ENCODE results near the gene BATF2. TPM values are rescaled to one million over a fixed set of nuclear protein-coding genes. Genes with fewer than 3 reads are reported as not detected.
"Not testable (repeated sequence)": the region's sequence is repeated elsewhere in the genome, so short reads cannot be mapped to it uniquely, and the experiment has no call there.

The BATF2 gene, protein sequence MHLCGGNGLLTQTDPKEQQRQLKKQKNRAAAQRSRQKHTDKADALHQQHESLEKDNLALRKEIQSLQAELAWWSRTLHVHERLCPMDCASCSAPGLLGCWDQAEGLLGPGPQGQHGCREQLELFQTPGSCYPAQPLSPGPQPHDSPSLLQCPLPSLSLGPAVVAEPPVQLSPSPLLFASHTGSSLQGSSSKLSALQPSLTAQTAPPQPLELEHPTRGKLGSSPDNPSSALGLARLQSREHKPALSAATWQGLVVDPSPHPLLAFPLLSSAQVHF
- polyA plus RNA-seq = 1 to 10 TPM; 1.2 to 7.4 (median 5.5) TPM

- no peak within 1 kb of the TSS for H3K27ac ChIP-seq (ENCODE audit: low read depth, low read length)
- 13 to 24% (median 19%) methylated on average over 9 of the region's 9 CpGs for WGBS, 3 donors
These were observed at the start of gene BATF2 for GRCh38 chr11:64996710-64997380. TSS of gene BATF2 (minus strand) at chr11:64996971. CDS start at chr11:64996914, 57 bp downstream.

DNA sequence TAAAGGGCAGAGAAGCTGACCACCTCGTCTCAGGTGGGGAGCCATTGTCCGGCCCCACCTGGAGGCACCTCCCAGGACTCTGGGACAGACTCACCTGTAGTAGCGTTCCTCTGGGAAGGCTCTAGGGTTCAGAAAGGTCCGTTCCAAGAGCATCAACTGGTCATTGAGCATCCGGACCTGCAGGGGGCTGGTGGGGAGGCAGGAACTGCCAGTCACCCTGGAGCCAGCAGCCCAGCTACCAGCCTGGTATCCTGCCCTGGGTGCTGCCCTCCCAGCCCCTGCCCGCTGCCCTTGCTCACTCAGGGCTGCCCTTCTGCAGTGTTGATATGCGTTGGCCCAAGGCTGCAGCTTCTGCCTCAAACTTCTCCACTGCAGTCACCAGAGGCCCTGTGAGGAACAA lies 49.0 kb upstream of the BATF2 start:
- no peak overlapping the region for H3K27ac ChIP-seq (ENCODE audit: low read depth, low read length)
- 84 to 88% (median 87%) methylated on average over 7 of the region's 7 CpGs for WGBS, 3 donors

DNA sequence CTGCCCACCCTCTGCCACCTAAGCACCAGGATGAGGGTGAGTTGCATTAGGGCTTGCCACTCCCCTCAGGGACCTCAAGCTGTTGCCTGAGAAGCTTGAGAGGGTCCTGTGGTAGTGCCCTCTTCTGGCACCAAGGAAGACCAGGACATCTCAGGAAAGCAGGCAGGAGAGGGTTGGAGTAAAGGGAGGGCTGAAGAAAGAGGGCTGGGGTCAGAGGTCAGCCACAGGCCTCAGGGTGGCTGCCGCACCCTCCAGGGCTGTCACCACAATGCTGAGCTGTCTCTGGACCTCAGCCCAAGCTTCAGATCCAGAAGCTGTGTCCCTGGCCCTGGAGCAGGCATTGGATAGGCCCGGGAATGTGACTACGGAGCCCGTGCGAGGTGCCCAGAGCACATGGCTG lies 48.3 kb upstream of the BATF2 start:
- H3K27ac ChIP-seq (ENCODE audit: low read depth, low read length) = no peak overlapping the region
- 87 to 96% (median 94%) methylated on average over 5 of the region's 5 CpGs for WGBS, 3 donors

DNA sequence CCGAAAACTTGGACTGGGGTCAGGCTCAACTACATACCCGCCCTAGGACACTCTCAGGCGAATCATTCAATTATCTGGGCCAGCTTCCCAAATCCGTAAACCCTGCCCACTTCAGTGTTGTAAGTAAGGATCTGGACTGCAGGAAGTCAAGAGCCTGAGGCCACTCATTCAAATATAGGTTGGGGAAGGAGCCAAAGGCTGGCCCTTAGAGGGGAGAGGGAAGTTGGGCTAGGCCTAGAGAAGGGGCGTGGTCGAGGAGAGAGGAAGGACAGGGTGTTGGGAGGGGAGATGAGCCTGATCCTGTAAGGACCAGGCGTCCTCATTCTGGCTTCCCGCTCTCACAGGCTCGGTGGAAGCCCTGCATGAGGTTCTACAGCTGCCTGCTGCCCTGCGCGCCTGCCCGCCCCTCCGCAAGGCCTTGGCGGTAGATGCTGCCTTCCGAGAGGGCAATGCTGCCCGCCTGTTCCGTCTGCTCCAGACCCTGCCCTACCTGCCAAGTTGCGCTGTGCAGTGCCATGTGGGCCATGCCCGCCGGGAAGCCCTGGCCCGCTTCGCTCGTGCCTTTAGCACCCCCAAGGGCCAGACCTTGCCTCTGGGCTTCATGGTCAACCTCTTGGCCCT lies 47.2 kb upstream of the BATF2 start:
- 68 to 88% (median 72%) methylated on average over 19 to 23 of the region's 23 CpGs for WGBS, 3 donors
- no peak overlapping the region for H3K27ac ChIP-seq (ENCODE audit: low read depth, low read length)

- no peak overlapping the region for H3K27ac ChIP-seq (ENCODE audit: low read depth, low read length)
These were observed 46.1 kb upstream of the BATF2 start for GRCh38 chr11:65042891-65043290.

GRCh38 chr11:65040847-65041622 lies 44.3 kb upstream of the BATF2 start, which contains the start of gene SAC3D1:
TSS of gene SAC3D1 (plus strand) at chr11:65041210. CDS start at chr11:65041293, 83 bp downstream.
- no peak within 1 kb of the TSS for H3K27ac ChIP-seq (ENCODE audit: low read depth, low read length)
- WGBS, 3 donors = 0% methylated on average over 65 to 91 of the region's 91 CpGs

More at GRCh38 chr11:65042891-65043290, 46.1 kb upstream of the BATF2 start:
- 91 to 94% (median 92%) methylated on average over 6 of the region's 6 CpGs for WGBS, 3 donors

DNA sequence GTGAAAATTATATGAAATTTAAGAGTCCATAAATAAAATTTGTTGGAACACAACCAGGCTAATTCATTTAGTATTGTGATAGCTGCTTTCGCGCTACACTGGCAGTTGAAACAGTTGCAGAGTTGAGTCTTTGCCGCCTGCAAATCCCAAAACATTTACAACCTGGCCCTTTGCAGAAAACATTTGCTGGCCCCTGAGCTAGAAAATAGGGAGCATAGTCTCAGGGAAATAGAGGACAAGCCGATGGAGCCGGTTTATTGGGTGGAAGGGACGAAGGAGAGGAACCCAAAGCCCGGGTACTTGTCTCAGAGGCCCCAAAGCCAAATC lies 43.7 kb upstream of the BATF2 start:
- WGBS, 3 donors = 11 to 21% (median 19%) methylated on average over 7 of the region's 7 CpGs
- H3K27ac ChIP-seq (ENCODE audit: low read depth, low read length) = no peak overlapping the region

- 41 to 89% (median 77%) methylated on average over 6 of the region's 6 CpGs for WGBS, 3 donors
- H3K27ac ChIP-seq (ENCODE audit: low read depth, low read length) = no peak overlapping the region
These were observed 40.2 kb upstream of the BATF2 start for GRCh38 chr11:65036931-65037330.

GRCh38 chr11:65035579-65035978 lies 38.8 kb upstream of the BATF2 start:
- 71 to 82% (median 73%) methylated on average over 11 of the region's 11 CpGs for WGBS, 3 donors
- no peak overlapping the region for H3K27ac ChIP-seq (ENCODE audit: low read depth, low read length)

- 67 to 100% (median 96%) methylated on average over 2 of the region's 2 CpGs for WGBS, 3 donors
- no peak overlapping the region for H3K27ac ChIP-seq (ENCODE audit: low read depth, low read length)
These were observed 37.7 kb upstream of the BATF2 start for GRCh38 chr11:65034423-65034822.

GRCh38 chr11:65032216-65032615 lies 35.4 kb upstream of the BATF2 start:
- 82 to 86% (median 83%) methylated on average over 13 of the region's 13 CpGs for WGBS, 3 donors
- no peak overlapping the region for H3K27ac ChIP-seq (ENCODE audit: low read depth, low read length)

DNA sequence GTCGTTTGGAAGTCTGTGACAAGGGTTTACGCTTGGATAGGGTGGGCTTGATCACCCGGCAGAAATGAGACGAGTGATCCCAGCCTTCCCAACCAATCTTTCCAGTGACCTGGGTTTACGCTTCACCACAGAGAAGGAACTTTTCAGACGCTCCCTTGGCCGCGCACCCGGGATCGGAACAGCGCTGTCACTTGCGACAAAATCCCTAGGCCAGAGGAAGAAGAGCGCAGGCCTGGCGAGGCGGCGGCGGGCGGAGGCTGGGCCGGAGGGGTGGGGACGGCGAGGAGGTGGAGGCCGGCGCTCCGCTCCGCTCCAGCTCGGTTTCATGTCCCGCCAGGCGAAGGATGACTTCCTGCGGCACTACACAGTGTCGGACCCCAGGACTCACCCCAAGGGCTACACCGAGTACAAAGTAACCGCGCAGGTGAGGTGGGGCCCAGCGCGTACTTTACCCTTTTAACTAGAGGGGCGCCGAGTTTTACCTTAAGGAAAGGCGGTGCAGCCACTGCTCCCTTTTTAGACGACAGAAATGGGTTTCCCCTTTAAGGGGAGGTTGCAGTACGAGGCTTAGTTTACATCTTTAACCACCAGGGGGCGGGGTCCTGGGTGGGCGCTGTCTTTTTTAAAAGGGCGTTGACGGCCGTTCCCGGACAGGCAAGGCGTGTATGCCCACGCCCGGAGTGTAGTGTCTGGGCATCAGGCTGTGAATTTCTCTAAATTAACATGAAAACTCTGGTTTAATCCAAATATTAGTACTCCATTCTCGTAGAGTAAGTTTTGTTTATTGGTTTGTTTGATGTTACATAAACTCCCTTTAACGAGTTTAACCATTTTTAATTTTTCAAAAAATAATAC lies 30.7 kb upstream of the BATF2 start, which contains the start of gene SNX15:
SNX15 (plus strand) TSS at position 227 of the 855 bp plus-strand sequence; CDS start at position 326, 99 bp downstream.
- 1% methylated on average over 51 of the region's 51 CpGs for WGBS, 3 donors
- H3K27ac ChIP-seq (ENCODE audit: low read depth, low read length) = peak within 1 kb of the TSS; percentile 73

- WGBS, 3 donors = 57 to 64% (median 60%) methylated on average over 10 of the region's 10 CpGs
- H3K27ac ChIP-seq (ENCODE audit: low read depth, low read length) = no peak overlapping the region
These were observed 30.0 kb upstream of the BATF2 start for GRCh38 chr11:65026810-65027209.

- WGBS, 3 donors = 56 to 74% (median 67%) methylated on average over 8 of the region's 8 CpGs
- H3K27ac ChIP-seq (ENCODE audit: low read depth, low read length) = not testable (repeated sequence)
These were observed 26.7 kb upstream of the BATF2 start for GRCh38 chr11:65023502-65023901.

DNA sequence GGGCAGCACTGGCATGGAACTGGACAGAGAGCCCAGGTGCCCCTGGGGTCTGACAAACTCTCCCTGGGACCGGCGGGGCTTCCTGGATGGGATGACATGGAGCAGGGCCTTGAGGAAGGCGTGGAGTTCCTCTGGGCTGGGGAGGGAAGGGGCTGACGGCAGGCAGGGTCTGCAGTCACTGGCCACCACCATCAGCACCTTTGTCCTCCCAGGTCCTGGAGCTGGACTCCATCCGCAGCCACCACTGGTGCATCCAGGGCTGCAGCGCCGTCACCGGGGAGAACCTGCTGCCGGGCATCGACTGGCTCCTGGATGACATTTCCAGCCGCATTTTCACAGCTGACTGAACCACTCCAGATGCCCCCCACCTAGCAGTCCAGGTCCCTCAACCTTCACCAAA lies 24.7 kb upstream of the BATF2 start:
- no peak overlapping the region for H3K27ac ChIP-seq (ENCODE audit: low read depth, low read length)
- 93 to 94% (median 93%) methylated on average over 11 of the region's 11 CpGs for WGBS, 3 donors

DNA sequence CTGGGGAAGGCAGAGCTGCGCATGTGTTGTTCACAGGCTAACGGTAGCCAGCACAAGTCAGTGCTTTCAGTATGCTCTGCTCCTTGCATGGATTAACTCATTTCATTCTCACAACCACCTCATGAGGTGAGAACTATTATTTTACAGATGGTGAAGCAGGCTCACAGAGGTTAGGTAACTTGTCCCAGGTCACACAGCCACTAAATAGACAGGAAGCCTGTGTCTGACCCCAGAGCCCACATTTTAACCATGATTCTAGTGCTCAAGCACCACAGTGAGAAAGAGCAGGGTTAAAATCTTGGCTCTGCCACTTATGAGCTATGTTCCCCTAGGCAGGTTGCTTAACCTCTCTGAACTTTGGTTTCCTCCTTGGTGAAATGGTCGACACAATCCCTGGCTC lies 24.2 kb upstream of the BATF2 start:
- H3K27ac ChIP-seq (ENCODE audit: low read depth, low read length) = no peak overlapping the region
- WGBS, 3 donors = 72 to 86% (median 72%) methylated on average over 3 of the region's 3 CpGs

DNA sequence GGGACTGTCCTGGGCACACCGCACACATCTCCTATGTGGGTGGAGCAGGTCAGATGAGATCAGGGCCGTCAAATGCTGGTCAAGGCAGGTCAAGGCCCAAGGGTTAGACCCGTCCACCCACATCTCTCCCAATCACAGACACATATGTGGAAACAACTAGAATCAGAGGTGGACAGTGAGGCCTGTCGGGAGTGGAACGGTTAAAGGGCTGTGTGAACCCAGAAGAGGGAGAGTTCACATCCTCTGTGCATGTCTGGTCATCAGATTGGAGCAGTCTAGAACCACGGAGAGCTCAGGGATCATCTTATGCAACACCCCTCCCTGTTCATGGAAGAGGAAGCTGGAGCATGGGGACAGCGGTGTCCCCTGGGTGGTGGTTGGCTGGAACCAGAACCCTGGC lies 23.1 kb upstream of the BATF2 start:
- 78 to 88% (median 80%) methylated on average over 7 of the region's 7 CpGs for WGBS, 3 donors
- no peak overlapping the region for H3K27ac ChIP-seq (ENCODE audit: low read depth, low read length)

GRCh38 chr11:65017937-65018336 lies 21.2 kb upstream of the BATF2 start:
- 98% methylated on average over 6 of the region's 6 CpGs for WGBS, 3 donors
- no peak overlapping the region for H3K27ac ChIP-seq (ENCODE audit: low read depth, low read length)

All from adipose tissue (tissue), 3 donors.